ENCODE data around the gene CPE.
"Not testable (repeated sequence)": the region's sequence is repeated elsewhere in the genome, so short reads cannot be mapped to it uniquely, and the experiment has no call there.

The CPE gene

GRCh38 chr4:165378745-165379677 is at the start of gene CPE:
CPE (plus strand) TSS chr4:165379008; CDS start chr4:165379222, 214 bp downstream.
- DNase-seq: peak; percentile 79 to 86

GRCh38 chr4:165330071-165330470 is 48.7 kb upstream of the CPE start:
- DNase-seq: no peak

GRCh38 chr4:165330666-165331065 is 48.1 kb upstream of the CPE start:
- DNase-seq: no peak

GRCh38 chr4:165331359-165331758 is 47.4 kb upstream of the CPE start:
- DNase-seq: peak in 1 of 2 experiments; percentile 14

GRCh38 chr4:165331823-165332222 is 47.0 kb upstream of the CPE start:
- peak in 1 of 2 experiments; percentile 11 for DNase-seq

GRCh38 chr4:165332502-165332901 is 46.3 kb upstream of the CPE start:
- no peak for DNase-seq

GRCh38 chr4:165335163-165335703 is 43.6 kb upstream of the CPE start:
- DNase-seq: no peak

- DNase-seq: no peak
Observed at GRCh38 chr4:165336743-165337142, 42.1 kb upstream of the CPE start.

- DNase-seq: not testable (repeated sequence)
Observed at GRCh38 chr4:165342340-165342739, 36.5 kb upstream of the CPE start.

GRCh38 chr4:165343353-165344191 is 35.2 kb upstream of the CPE start:
- DNase-seq: no peak

GRCh38 chr4:165345666-165346417 is 33.0 kb upstream of the CPE start:
- no peak for DNase-seq

GRCh38 chr4:165347647-165348569 is 30.9 kb upstream of the CPE start:
- no peak for DNase-seq

- no peak for DNase-seq
Observed at GRCh38 chr4:165351359-165352130, 27.3 kb upstream of the CPE start.

- peak; percentile 56 to 81 for DNase-seq
Observed at GRCh38 chr4:165355900-165356300, 22.9 kb upstream of the CPE start.

GRCh38 chr4:165359506-165359905 is 19.3 kb upstream of the CPE start:
- DNase-seq: no peak

GRCh38 chr4:165360041-165360695 is 18.6 kb upstream of the CPE start:
- no peak for DNase-seq

GRCh38 chr4:165360985-165361670 is 17.7 kb upstream of the CPE start:
- no peak for DNase-seq

GRCh38 chr4:165361810-165362209 is 17.0 kb upstream of the CPE start:
- DNase-seq: no peak

- no peak for DNase-seq
Observed at GRCh38 chr4:165364452-165365080, 14.2 kb upstream of the CPE start.
